ENCODE results near the gene GPD1L. TPM values are rescaled to one million over a fixed set of nuclear protein-coding genes. Genes with fewer than 3 reads are reported as not detected.

The GPD1L gene
- total and polyA plus RNA-seq, 2 of the 13 experiments (the other 11 are each of a cell fraction or from before 2014, with no cell fraction given) = 4.9 to 13.7 TPM

- TF ChIP-seq ZBTB25 (CRISPR knock-in tag; IDR thresholded peaks at IDR 0.05) (peak; percentile 70; the same call in 1 of the 2 replicates), PHF5A (CRISPR knock-in tag; IDR thresholded peaks at IDR 0.05; ENCODE audit: low read depth, unreplicated experiment) (peak; percentile 92), TAF15 (IDR thresholded peaks at IDR 0.05; ENCODE audit: low read depth, low read length, poor library complexity, severe bottlenecking) (no peak), ZNF34 (CRISPR knock-in tag; IDR thresholded peaks at IDR 0.05; ENCODE audit: borderline replicate concordance) (no peak), ZBED4 (CRISPR knock-in tag; IDR thresholded peaks at IDR 0.05; ENCODE audit: borderline replicate concordance) (peak; percentile 91), ZBTB49 (CRISPR knock-in tag; IDR thresholded peaks at IDR 0.05; ENCODE audit: borderline replicate concordance) (0 out of 2 replicates have a peak, but pooled peaks have one; percentile 29), SP1 (IDR thresholded peaks at IDR 0.05) (no peak), SP1 (CRISPR knock-in tag; IDR thresholded peaks at IDR 0.05) (peak; percentile 61), FOXK1 (CRISPR knock-in tag; IDR thresholded peaks at IDR 0.05; ENCODE audit: borderline replicate concordance, low read depth) (peak; percentile 97), HOXA9 (CRISPR knock-in tag; IDR thresholded peaks at IDR 0.05; ENCODE audit: borderline replicate concordance) (no peak), SOX13 (IDR thresholded peaks at IDR 0.05) (peak; percentile 92), SOX13 (CRISPR knock-in tag; conservative IDR thresholded peaks at IDR 0.05 in 1 of 2, IDR thresholded peaks at IDR 0.05 in 1 of 2) (peak in 1 of 2 experiments; percentile 96; a peak in 2 of 4 replicates), NFE2L2 (IDR thresholded peaks at IDR 0.05; ENCODE audit: low read length) (no peak), AKNA (CRISPR knock-in tag; IDR thresholded peaks at IDR 0.05; ENCODE audit: borderline replicate concordance) (no peak), SP2 (CRISPR knock-in tag; IDR thresholded peaks at IDR 0.05) (no peak), ZNF430 (CRISPR knock-in tag; IDR thresholded peaks at IDR 0.05) (peak; percentile 73; the same call in 1 of the 2 replicates), ZNF207 (IDR thresholded peaks at IDR 0.05; ENCODE audit: borderline replicate concordance) (no peak)
Measured at GRCh38 chr3:32216172-32216783, 109.9 kb downstream of the GPD1L start (continued).
